NCI-H1436 treated with DMSO at 0.1 percent for 48 hours (cell line): ENCODE measurements around the gene SMCHD1.

Source experiments
- DNase-seq: peaks from one replicate; lab custom pipeline; 2025; lab: John Stamatoyannopoulos, UW

Gene SMCHD1

GRCh38 chr18:2853173-2853925 is 197.8 kb downstream of the SMCHD1 start:
- no peak for DNase-seq

GRCh38 chr18:2853926-2854664 is 198.6 kb downstream of the SMCHD1 start:
- no peak for DNase-seq
